ENCODE measurements around the gene ARID2.

The ARID2 gene, protein sequence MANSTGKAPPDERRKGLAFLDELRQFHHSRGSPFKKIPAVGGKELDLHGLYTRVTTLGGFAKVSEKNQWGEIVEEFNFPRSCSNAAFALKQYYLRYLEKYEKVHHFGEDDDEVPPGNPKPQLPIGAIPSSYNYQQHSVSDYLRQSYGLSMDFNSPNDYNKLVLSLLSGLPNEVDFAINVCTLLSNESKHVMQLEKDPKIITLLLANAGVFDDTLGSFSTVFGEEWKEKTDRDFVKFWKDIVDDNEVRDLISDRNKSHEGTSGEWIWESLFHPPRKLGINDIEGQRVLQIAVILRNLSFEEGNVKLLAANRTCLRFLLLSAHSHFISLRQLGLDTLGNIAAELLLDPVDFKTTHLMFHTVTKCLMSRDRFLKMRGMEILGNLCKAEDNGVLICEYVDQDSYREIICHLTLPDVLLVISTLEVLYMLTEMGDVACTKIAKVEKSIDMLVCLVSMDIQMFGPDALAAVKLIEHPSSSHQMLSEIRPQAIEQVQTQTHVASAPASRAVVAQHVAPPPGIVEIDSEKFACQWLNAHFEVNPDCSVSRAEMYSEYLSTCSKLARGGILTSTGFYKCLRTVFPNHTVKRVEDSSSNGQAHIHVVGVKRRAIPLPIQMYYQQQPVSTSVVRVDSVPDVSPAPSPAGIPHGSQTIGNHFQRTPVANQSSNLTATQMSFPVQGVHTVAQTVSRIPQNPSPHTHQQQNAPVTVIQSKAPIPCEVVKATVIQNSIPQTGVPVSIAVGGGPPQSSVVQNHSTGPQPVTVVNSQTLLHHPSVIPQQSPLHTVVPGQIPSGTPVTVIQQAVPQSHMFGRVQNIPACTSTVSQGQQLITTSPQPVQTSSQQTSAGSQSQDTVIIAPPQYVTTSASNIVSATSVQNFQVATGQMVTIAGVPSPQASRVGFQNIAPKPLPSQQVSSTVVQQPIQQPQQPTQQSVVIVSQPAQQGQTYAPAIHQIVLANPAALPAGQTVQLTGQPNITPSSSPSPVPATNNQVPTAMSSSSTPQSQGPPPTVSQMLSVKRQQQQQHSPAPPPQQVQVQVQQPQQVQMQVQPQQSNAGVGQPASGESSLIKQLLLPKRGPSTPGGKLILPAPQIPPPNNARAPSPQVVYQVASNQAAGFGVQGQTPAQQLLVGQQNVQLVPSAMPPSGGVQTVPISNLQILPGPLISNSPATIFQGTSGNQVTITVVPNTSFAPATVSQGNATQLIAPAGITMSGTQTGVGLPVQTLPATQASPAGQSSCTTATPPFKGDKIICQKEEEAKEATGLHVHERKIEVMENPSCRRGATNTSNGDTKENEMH (N-terminal part only)

DNA sequence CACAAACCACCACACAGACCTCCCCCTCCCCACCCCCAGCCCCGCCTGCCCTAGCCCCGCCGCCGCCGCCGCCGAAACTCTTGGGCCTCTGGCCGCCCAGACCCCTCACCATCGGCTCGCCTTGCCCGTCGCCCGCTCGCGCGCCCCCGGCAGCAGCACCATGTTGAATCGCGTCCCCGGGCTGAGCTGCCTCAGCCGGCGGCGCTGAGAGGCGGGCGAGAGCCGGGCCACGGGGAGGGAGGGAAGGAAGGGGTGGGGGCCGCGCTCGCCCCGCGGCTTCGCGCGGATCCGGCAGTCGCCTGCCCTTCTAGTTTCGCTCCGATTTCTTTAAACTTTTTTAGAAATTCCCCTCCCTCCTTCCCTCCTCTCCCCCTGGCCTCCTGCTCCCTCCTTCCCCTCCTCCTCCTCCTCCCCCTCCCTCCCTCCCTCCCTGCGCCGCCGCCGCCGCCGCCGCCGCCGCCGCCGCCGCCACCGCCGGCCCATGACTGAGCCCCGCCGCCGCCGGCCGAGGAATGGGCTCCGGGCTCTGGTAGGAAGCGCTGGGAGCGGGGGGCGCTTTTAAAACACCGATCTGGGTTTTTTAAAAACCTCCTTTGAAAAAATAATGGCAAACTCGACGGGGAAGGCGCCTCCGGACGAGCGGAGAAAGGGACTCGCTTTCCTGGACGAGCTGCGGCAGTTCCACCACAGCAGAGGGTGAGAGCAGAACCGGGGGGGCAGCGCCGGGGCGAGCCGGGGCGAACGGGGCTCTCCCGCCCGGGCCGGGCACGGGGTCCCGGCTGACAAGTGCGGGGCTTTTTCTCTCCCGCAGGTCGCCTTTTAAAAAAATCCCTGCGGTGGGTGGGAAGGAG, at the start of gene ARID2:
Gene ARID2 (plus strand): TSS at position 474 of the 851 bp plus-strand sequence. CDS start 131 bp downstream, at position 605.
- Histone ChIP-seq H3K27ac (ENCODE audit: extremely low read depth, low read depth, low read length) (peak within 1 kb of the TSS; percentile 98), H3K9me3 (ENCODE audit: control insufficient read depth, insufficient read depth, low read depth, low read length) (no peaks in the 10 kb centered on the region), H3K4me1 (ENCODE audit: control insufficient read depth, insufficient read depth, low read length) (peaks cover 4% of the 10 kb centered on the region; the same call in 1 of the 2 replicates), H3K4me3 (ENCODE audit: low read depth, low read length) (peak within 1 kb of the TSS; percentile 82), H3K36me3 (ENCODE audit: control insufficient read depth in 2 of 2, insufficient read depth in 1 of 2, low read length in 2 of 2) (peaks cover 6 to 8% of the 10 kb centered on the region in 2 experiments; a peak in 2 of 3 replicates)
- ChIA-PET CTCF (interaction anchor here (0.6 to 0.8 kb wide), 5 partner anchors 74 to 539 kb away, joined by 3 to 6 read pairs (median 3); no protein-coding TSS in a partner anchor), POLR2A (interaction anchor here (0.6 to 1.3 kb wide), 10 partner anchors 12 to 514 kb away, joined by 3 to 5 read pairs (median 3); partner anchors contain the start of gene ANO6)
- TF ChIP-seq ZNF777 (tag by site-specific recombination; IDR thresholded peaks at IDR 0.05; ENCODE audit: borderline replicate concordance) (0 out of 2 replicates have a peak, but pooled peaks have one; percentile 23), ZNF174 (tag by site-specific recombination; IDR thresholded peaks at IDR 0.05) (no peak), ZNF341 (tag by site-specific recombination; IDR thresholded peaks at IDR 0.05; ENCODE audit: low read depth) (peak; percentile 27; the same call in 1 of the 2 replicates), SP7 (tag by site-specific recombination; IDR thresholded peaks at IDR 0.05) (no peak), ZNF600 (tag by site-specific recombination; IDR thresholded peaks at IDR 0.05) (peak; percentile 62), ZNF155 (tag by site-specific recombination; IDR thresholded peaks at IDR 0.05) (no peak), ZNF112 (tag by site-specific recombination; IDR thresholded peaks at IDR 0.05) (no peak), ZBTB11 (tag by site-specific recombination; conservative IDR thresholded peaks at IDR 0.05; ENCODE audit: low read depth) (0 out of 2 replicates have a peak, but pooled peaks have one; percentile 15), SP2 (tag by site-specific recombination; IDR thresholded peaks at IDR 0.05) (peak; percentile 30), PATZ1 (tag by site-specific recombination; IDR thresholded peaks at IDR 0.05) (peak; percentile 24; the same call in 1 of the 2 replicates), GLIS2 (tag by site-specific recombination; IDR thresholded peaks at IDR 0.05) (peak; percentile 77; the same call in 1 of the 2 replicates), ZNF561 (tag by site-specific recombination; IDR thresholded peaks at IDR 0.05; ENCODE audit: borderline replicate concordance) (0 out of 2 replicates have a peak, but pooled peaks have one; percentile 18), ZBTB8A (tag by site-specific recombination; IDR thresholded peaks at IDR 0.05) (peak; percentile 85), ZNF366 (tag by site-specific recombination; conservative IDR thresholded peaks at IDR 0.05) (peak; percentile 38; the same call in 1 of the 2 replicates), ZNF660 (tag by site-specific recombination; IDR thresholded peaks at IDR 0.05) (0 out of 2 replicates have a peak, but pooled peaks have one; percentile 14), ZBTB20 (tag by site-specific recombination; IDR thresholded peaks at IDR 0.05) (peak; percentile 54; the same call in 1 of the 2 replicates), ZEB2 (tag by site-specific recombination; IDR thresholded peaks at IDR 0.05) (peak; percentile 34; the same call in 1 of the 2 replicates), ZFP37 (tag by site-specific recombination; IDR thresholded peaks at IDR 0.05) (0 out of 2 replicates have a peak, but pooled peaks have one; percentile 37), PRDM1 (tag by site-specific recombination; IDR thresholded peaks at IDR 0.05) (peak; percentile 36; the same call in 1 of the 2 replicates)
- TF ChIP-seq, protein P1, sequence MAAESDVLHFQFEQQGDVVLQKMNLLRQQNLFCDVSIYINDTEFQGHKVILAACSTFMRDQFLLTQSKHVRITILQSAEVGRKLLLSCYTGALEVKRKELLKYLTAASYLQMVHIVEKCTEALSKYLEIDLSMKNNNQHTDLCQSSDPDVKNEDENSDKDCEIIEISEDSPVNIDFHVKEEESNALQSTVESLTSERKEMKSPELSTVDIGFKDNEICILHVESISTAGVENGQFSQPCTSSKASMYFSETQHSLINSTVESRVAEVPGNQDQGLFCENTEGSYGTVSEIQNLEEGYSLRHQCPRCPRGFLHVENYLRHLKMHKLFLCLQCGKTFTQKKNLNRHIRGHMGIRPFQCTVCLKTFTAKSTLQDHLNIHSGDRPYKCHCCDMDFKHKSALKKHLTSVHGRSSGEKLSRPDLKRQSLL (tag by site-specific recombination; IDR thresholded peaks at IDR 0.05), result 0 out of 2 replicates have a peak, but pooled peaks have one; percentile 6
- TF ChIP-seq, protein P2, sequence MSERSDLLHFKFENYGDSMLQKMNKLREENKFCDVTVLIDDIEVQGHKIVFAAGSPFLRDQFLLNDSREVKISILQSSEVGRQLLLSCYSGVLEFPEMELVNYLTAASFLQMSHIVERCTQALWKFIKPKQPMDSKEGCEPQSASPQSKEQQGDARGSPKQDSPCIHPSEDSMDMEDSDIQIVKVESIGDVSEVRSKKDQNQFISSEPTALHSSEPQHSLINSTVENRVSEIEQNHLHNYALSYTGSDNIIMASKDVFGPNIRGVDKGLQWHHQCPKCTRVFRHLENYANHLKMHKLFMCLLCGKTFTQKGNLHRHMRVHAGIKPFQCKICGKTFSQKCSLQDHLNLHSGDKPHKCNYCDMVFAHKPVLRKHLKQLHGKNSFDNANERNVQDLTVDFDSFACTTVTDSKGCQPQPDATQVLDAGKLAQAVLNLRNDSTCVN (tag by site-specific recombination; optimal IDR thresholded peaks at IDR 0.05), result peak; percentile 59

All from HEK293 (cell line).